OCI-LY1 (cell line): ENCODE measurements around the gene MLLT3.
A peak's percentile ranks its signal among the peaks of the same experiment; 100 is the strongest.

Source experiments
- H2AFZ ChIP-seq: fragments of 200-600 bp; sonication (generic), shearing (Covaris generic); 2 replicates; pipeline ENCODE4 v1.6.0; 2014; ENCODE audit warnings: antibody characterized with exemption, mild to moderate bottlenecking, low read length
- H3F3A ChIP-seq: fragments of 200-600 bp; sonication (generic), shearing (Covaris generic); 2 replicates; pipeline ENCODE4 v1.6.0; 2014; ENCODE audit warnings: mild to moderate bottlenecking, antibody characterized with exemption, low read length, moderate library complexity; ENCODE audit not compliant: insufficient read depth
- H3K27ac ChIP-seq: fragments of 200-600 bp; sonication (generic); 2 replicates; pipeline ENCODE4 v1.5.1; 2014; ENCODE audit warnings: low read length, mixed run types, mild to moderate bottlenecking, low read depth; ENCODE audit not compliant: poor library complexity, severe bottlenecking
- H3K27me3 ChIP-seq: fragments of 200-600 bp; sonication (generic); 2 replicates; pipeline ENCODE4 v1.6.0; 2014; ENCODE audit warnings: antibody characterized with exemption, mild to moderate bottlenecking, low read length, moderate library complexity; ENCODE audit not compliant: insufficient read depth
- H3K36me3 ChIP-seq: fragments of 200-600 bp; sonication (generic); 2 replicates; pipeline ENCODE4 v1.6.1; 2014; ENCODE audit warnings: mild to moderate bottlenecking, antibody characterized with exemption, low read length, moderate library complexity, mixed read lengths; ENCODE audit not compliant: insufficient read depth
- H3K4me1 ChIP-seq: fragments of 200-600 bp; sonication (generic); 2 replicates; pipeline ENCODE4 v1.5.1; 2014; ENCODE audit warnings: mild to moderate bottlenecking, low read length, moderate library complexity; ENCODE audit not compliant: insufficient read depth, severe bottlenecking
- H3K4me2 ChIP-seq: fragments of 200-600 bp; sonication (generic), shearing (Covaris generic); 2 replicates; pipeline ENCODE4 v1.6.1; 2014; ENCODE audit warnings: low read length
- H3K4me3 ChIP-seq: fragments of 200-600 bp; sonication (generic); 2 replicates; pipeline ENCODE4 v1.5.1; 2014; ENCODE audit warnings: low read length, low read depth, mild to moderate bottlenecking, mixed read lengths; ENCODE audit not compliant: poor library complexity, severe bottlenecking
- H3K79me2 ChIP-seq: fragments of 200-600 bp; shearing (Covaris generic); 2 replicates; pipeline ENCODE4 v1.6.1; 2016; ENCODE audit warnings: mixed run types, low read length, mixed read lengths; ENCODE audit not compliant: insufficient read depth
- H3K9ac ChIP-seq: fragments of 200-600 bp; sonication (generic), shearing (Covaris generic); 2 replicates; pipeline ENCODE4 v1.6.1; 2014; ENCODE audit warnings: mild to moderate bottlenecking, low read length, mixed read lengths
- H3K9me2 ChIP-seq: fragments of 200-600 bp; sonication (generic), shearing (Covaris generic); 2 replicates; pipeline ENCODE4 v1.6.1; 2014; ENCODE audit warnings: low read depth, mild to moderate bottlenecking, low read length, mixed read lengths
- H3K9me3 ChIP-seq: fragments of 200-600 bp; shearing (Covaris generic); 2 replicates; pipeline ENCODE4 v1.6.1; 2014; ENCODE audit warnings: low read length, mixed read lengths
- H4K20me1 ChIP-seq: fragments of 200-600 bp; sonication (generic), shearing (Covaris generic); 2 replicates; pipeline ENCODE4 v1.6.0; 2016; ENCODE audit warnings: mild to moderate bottlenecking, low read length; ENCODE audit not compliant: insufficient read depth
- EZH2 ChIP-seq: fragments of 200-600 bp; sonication (generic), shearing (Covaris generic); IDR thresholded peaks from 2 replicates; pipeline ENCODE4 v1.8.0; 2017; ENCODE audit warnings: borderline replicate concordance, mixed run types, mild to moderate bottlenecking, antibody characterized with exemption, low read length, moderate library complexity, mixed read lengths
- TF ChIP-seq, protein P1 (sequence below): fragments of 200-600 bp; sonication (generic), shearing (Covaris generic); IDR thresholded peaks from 2 replicates; pipeline ENCODE4 v1.5.1; 2017; ENCODE audit warnings: mild to moderate bottlenecking, antibody characterized with exemption, low read length, moderate library complexity, mixed read lengths

Gene MLLT3

GRCh38 chr9:20387062-20387461 lies 235.2 kb downstream of the MLLT3 start:
- no peaks in the 10 kb centered on the region for H3F3A ChIP-seq
- H3K4me3 ChIP-seq, result no peak overlapping the region
- no peak overlapping the region for H3K9ac ChIP-seq
- H3K4me2 ChIP-seq, result no peak overlapping the region
- no peak overlapping the region for H3K27ac ChIP-seq
- no peaks in the 10 kb centered on the region for H3K9me2 ChIP-seq
- H2AFZ ChIP-seq, result no peak overlapping the region
- H3K79me2 ChIP-seq, result peaks cover 7% of the 10 kb centered on the region
- H3K27me3 ChIP-seq, result no peaks in the 10 kb centered on the region
- peaks cover 24% of the 10 kb centered on the region for H3K4me1 ChIP-seq
- no peaks in the 10 kb centered on the region for H3K36me3 ChIP-seq
- 0 out of 2 replicates have a peak, but pooled peaks cover 3% of the 10 kb centered on the region for H3K9me3 ChIP-seq
- no peaks in the 10 kb centered on the region for H4K20me1 ChIP-seq
- TF ChIP-seq EZH2, result no peak
- TF ChIP-seq, protein P1, sequence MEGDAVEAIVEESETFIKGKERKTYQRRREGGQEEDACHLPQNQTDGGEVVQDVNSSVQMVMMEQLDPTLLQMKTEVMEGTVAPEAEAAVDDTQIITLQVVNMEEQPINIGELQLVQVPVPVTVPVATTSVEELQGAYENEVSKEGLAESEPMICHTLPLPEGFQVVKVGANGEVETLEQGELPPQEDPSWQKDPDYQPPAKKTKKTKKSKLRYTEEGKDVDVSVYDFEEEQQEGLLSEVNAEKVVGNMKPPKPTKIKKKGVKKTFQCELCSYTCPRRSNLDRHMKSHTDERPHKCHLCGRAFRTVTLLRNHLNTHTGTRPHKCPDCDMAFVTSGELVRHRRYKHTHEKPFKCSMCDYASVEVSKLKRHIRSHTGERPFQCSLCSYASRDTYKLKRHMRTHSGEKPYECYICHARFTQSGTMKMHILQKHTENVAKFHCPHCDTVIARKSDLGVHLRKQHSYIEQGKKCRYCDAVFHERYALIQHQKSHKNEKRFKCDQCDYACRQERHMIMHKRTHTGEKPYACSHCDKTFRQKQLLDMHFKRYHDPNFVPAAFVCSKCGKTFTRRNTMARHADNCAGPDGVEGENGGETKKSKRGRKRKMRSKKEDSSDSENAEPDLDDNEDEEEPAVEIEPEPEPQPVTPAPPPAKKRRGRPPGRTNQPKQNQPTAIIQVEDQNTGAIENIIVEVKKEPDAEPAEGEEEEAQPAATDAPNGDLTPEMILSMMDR, result no peak

GRCh38 chr9:20384642-20385041 lies 237.7 kb downstream of the MLLT3 start:
- no peak overlapping the region for H2AFZ ChIP-seq
- no peaks in the 10 kb centered on the region for H3K9me2 ChIP-seq
- H3K4me1 ChIP-seq, result peaks cover 24% of the 10 kb centered on the region
- no peak overlapping the region for H3K4me3 ChIP-seq
- no peaks in the 10 kb centered on the region for H4K20me1 ChIP-seq
- 0 out of 2 replicates have a peak, but pooled peaks cover 3% of the 10 kb centered on the region for H3K9me3 ChIP-seq
- no peak overlapping the region for H3K4me2 ChIP-seq
- H3K27me3 ChIP-seq, result no peaks in the 10 kb centered on the region
- peaks cover 12% of the 10 kb centered on the region for H3K36me3 ChIP-seq
- TF ChIP-seq, protein P1, result no peak
- no peak overlapping the region for H3K9ac ChIP-seq
- no peak overlapping the region for H3K27ac ChIP-seq
- peaks cover 31% of the 10 kb centered on the region for H3K79me2 ChIP-seq
- H3F3A ChIP-seq, result no peaks in the 10 kb centered on the region

GRCh38 chr9:20382460-20383071 lies 239.7 kb downstream of the MLLT3 start:
- Histone ChIP-seq H3K27ac (peak overlapping the region; percentile 99), H2AFZ (no peak overlapping the region), H3F3A (0 out of 2 replicates have a peak, but pooled peaks cover 1% of the 10 kb centered on the region), H3K4me2 (peak overlapping the region; percentile 88), H3K4me3 (peak overlapping the region; percentile 81), H3K9me2 (no peaks in the 10 kb centered on the region), H3K9me3 (no peaks in the 10 kb centered on the region), H3K79me2 (peaks cover 52% of the 10 kb centered on the region), H3K4me1 (peaks cover 42% of the 10 kb centered on the region), H3K36me3 (peaks cover 31% of the 10 kb centered on the region), H3K9ac (peak overlapping the region; percentile 79), H3K27me3 (no peaks in the 10 kb centered on the region), H4K20me1 (no peaks in the 10 kb centered on the region)
- TF ChIP-seq EZH2, result no peak
- TF ChIP-seq, protein P1, result no peak
